Upper lobe of left lung (tissue), 6 donors: Measurements from ENCODE around the gene APOL3. TPM values are rescaled to one million over a fixed set of nuclear protein-coding genes. Genes with fewer than 3 reads are reported as not detected.

Experiments
- ATAC-seq, 2 donors: fragments of 200-7000 bp; cut with Tn5 transposase; one replicate each; pipeline ENCODE4 v1.9.1; 2022; ENCODE audit warnings: mild to moderate bottlenecking in 2 of 2, moderate library complexity in 2 of 2; ENCODE audit not compliant: low FRiP score in 2 of 2
- DNase-seq, 2 donors: peaks; one replicate each; pipeline ENCODE4 v3.0.0-alpha.2; 2019 to 2020
- H3K27ac ChIP-seq, 4 donors: fragments of 200-600 bp; sonication (generic); one replicate each; pipeline ENCODE4 v1.5.1; 2016 to 2019
- H3K27me3 ChIP-seq, 4 donors: fragments of 200-600 bp; sonication (generic); one replicate each; pipeline ENCODE4 v1.5.1; 2017 to 2019
- H3K36me3 ChIP-seq, 4 donors: fragments of 200-600 bp; sonication (generic); one replicate each; pipeline ENCODE4 v1.5.1; 2016 to 2019
- H3K4me1 ChIP-seq, 4 donors: fragments of 200-600 bp; sonication (generic); one replicate each; pipeline ENCODE4 v1.5.1; 2018 to 2019
- H3K4me3 ChIP-seq, 4 donors: fragments of 200-600 bp; sonication (generic); one replicate each; pipeline ENCODE4 v1.5.1; 2017 to 2019; ENCODE audit warnings: mild to moderate bottlenecking in 2 of 4, moderate library complexity in 1 of 4
- H3K9me3 ChIP-seq, 4 donors: fragments of 200-600 bp; sonication (generic); one replicate each; pipeline ENCODE4 v1.5.1; 2018 to 2019
- CTCF ChIP-seq, 6 experiments: fragments of 450-650 bp in 4 of 6; fragments of 200-600 bp in 2 of 6; sonication (generic) in 2 of 6; IDR thresholded peaks; one replicate each; pipeline ENCODE4 v1.5.1; 2016 to 2019; ENCODE audit warnings: antibody characterized with exemption in 6 of 6
- EP300 ChIP-seq, 4 donors: sonication (generic); formaldehyde crosslinking; IDR thresholded peaks; one replicate each; pipeline ENCODE4 v1.5.1; 2017; ENCODE audit warnings: antibody characterized with exemption in 4 of 4, control low read depth in 2 of 4
- POLR2A ChIP-seq, 4 donors: fragments of 450-650 bp; IDR thresholded peaks; one replicate each; pipeline ENCODE4 v1.5.1; 2016 to 2017; ENCODE audit warnings: antibody characterized with exemption in 4 of 4, mild to moderate bottlenecking in 2 of 4
- POLR2AphosphoS5 ChIP-seq, 2 donors: sonication (generic); formaldehyde crosslinking; IDR thresholded peaks; one replicate each; pipeline ENCODE4 v1.5.1; 2017; ENCODE audit warnings: antibody characterized with exemption in 2 of 2
- WGBS, 2 donors: methylation state at CpG; one replicate each; pipeline ENCODE4 v1.1.5; 2017 to 2018; 5-methylcytosine and 5-hydroxymethylcytosine counted together
- total RNA-seq, 6 donors: library from RNA; depleted of rRNA in 4 of 6; stranded (reverse); fragments of >200 nt in 4 of 6; gene quantifications; one replicate each; pipeline versions ENCODE4 v1.1.0 to v1.2.1, GENCODE V29; 2016 to 2021
- donor health status: DM: no; HTN: no; CAD: no; lungs with moderate emphysema.
- donor health status: DM: no; HTN: yes; CAD: no; lungs with severe emphysema.

The APOL3 gene
- total RNA-seq, 6 donors from 2014 or later = 40.4 to 88.0 (median 54.5) TPM

- H3K36me3 ChIP-seq = no peaks in the 10 kb centered on the region
- peak; percentile 93 to 94 for ATAC-seq
- no peaks in the 10 kb centered on the region for H3K9me3 ChIP-seq
- 50 to 68% methylated on average over 8 to 22 of the region's 22 CpGs for WGBS, 2 donors
- no peaks in the 10 kb centered on the region for H3K27me3 ChIP-seq
- H3K4me1 ChIP-seq = peaks cover 0 to 9% (median 2%) of the 10 kb centered on the region in 4 donors
- peak in 1 of 2 donors; percentile 89 for DNase-seq
- H3K4me3 ChIP-seq = no peak overlapping the region
- TF ChIP-seq CTCF (IDR thresholded peaks at IDR 0.05) (peak; percentile 84 to 92 (median 90)), POLR2AphosphoS5 (IDR thresholded peaks at IDR 0.05) (no peak), EP300 (IDR thresholded peaks at IDR 0.05) (no peak), POLR2A (IDR thresholded peaks at IDR 0.05) (no peak)
- H3K27ac ChIP-seq = peak overlapping the region in 2 of 4 donors; percentile 38 to 47
These were observed 19.7 kb upstream of the APOL3 start for GRCh38 chr22:36180038-36180880.

GRCh38 chr22:36177160-36177559 is 16.6 kb upstream of the APOL3 start:
- no peaks in the 10 kb centered on the region for H3K27me3 ChIP-seq
- H3K9me3 ChIP-seq = no peaks in the 10 kb centered on the region
- H3K4me1 ChIP-seq = peaks cover 0 to 4% (median 2%) of the 10 kb centered on the region in 4 donors
- H3K27ac ChIP-seq = no peak overlapping the region
- TF ChIP-seq EP300 (IDR thresholded peaks at IDR 0.05) (no peak), POLR2A (IDR thresholded peaks at IDR 0.05) (no peak), POLR2AphosphoS5 (IDR thresholded peaks at IDR 0.05) (no peak), CTCF (IDR thresholded peaks at IDR 0.05) (no peak)
- H3K4me3 ChIP-seq = no peak overlapping the region
- 86 to 88% methylated on average over 3 of the region's 3 CpGs for WGBS, 2 donors
- no peak for ATAC-seq
- H3K36me3 ChIP-seq = no peaks in the 10 kb centered on the region
- no peak for DNase-seq

- H3K4me1 ChIP-seq = peaks cover 0 to 4% (median 2%) of the 10 kb centered on the region in 4 donors
- H3K27ac ChIP-seq = no peak overlapping the region
- H3K36me3 ChIP-seq = no peaks in the 10 kb centered on the region
- H3K9me3 ChIP-seq = no peaks in the 10 kb centered on the region
- DNase-seq = no peak
- WGBS, 2 donors = 0 to 36% methylated on average over 1 of the region's 1 CpG
- H3K27me3 ChIP-seq = no peaks in the 10 kb centered on the region
- TF ChIP-seq POLR2AphosphoS5 (IDR thresholded peaks at IDR 0.05) = no peak
- peak in 1 of 6 experiments; percentile 39 for TF ChIP-seq CTCF (IDR thresholded peaks at IDR 0.05)
- ATAC-seq = no peak
- H3K4me3 ChIP-seq = no peak overlapping the region
These were observed 15.3 kb upstream of the APOL3 start for GRCh38 chr22:36175892-36176291.

GRCh38 chr22:36171941-36172340 is 11.4 kb upstream of the APOL3 start:
- Histone ChIP-seq H3K9me3 (peaks cover 0 to 4% (median 0%) of the 10 kb centered on the region in 4 donors), H3K27ac (no peak overlapping the region), H3K36me3 (no peaks in the 10 kb centered on the region), H3K4me3 (no peak overlapping the region), H3K27me3 (no peaks in the 10 kb centered on the region), H3K4me1 (no peaks in the 10 kb centered on the region)
- WGBS, 2 donors = 54 to 58% methylated on average over 3 of the region's 3 CpGs
- no peak for ATAC-seq
- no peak for DNase-seq
- no peak for TF ChIP-seq POLR2A (IDR thresholded peaks at IDR 0.05)
- TF ChIP-seq CTCF (IDR thresholded peaks at IDR 0.05) = no peak
- TF ChIP-seq EP300 (IDR thresholded peaks at IDR 0.05) = no peak
- no peak for TF ChIP-seq POLR2AphosphoS5 (IDR thresholded peaks at IDR 0.05)
